ENCODE measurements around the gene GPBP1.

GRCh38 chr5:57215629-57216195 lies 41.9 kb downstream of the GPBP1 start:
- TF ChIP-seq, protein P1, sequence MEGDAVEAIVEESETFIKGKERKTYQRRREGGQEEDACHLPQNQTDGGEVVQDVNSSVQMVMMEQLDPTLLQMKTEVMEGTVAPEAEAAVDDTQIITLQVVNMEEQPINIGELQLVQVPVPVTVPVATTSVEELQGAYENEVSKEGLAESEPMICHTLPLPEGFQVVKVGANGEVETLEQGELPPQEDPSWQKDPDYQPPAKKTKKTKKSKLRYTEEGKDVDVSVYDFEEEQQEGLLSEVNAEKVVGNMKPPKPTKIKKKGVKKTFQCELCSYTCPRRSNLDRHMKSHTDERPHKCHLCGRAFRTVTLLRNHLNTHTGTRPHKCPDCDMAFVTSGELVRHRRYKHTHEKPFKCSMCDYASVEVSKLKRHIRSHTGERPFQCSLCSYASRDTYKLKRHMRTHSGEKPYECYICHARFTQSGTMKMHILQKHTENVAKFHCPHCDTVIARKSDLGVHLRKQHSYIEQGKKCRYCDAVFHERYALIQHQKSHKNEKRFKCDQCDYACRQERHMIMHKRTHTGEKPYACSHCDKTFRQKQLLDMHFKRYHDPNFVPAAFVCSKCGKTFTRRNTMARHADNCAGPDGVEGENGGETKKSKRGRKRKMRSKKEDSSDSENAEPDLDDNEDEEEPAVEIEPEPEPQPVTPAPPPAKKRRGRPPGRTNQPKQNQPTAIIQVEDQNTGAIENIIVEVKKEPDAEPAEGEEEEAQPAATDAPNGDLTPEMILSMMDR (IDR thresholded peaks at IDR 0.05; ENCODE audit: extremely low read depth in 1 of 2, insufficient read depth in 1 of 2, low read depth in 1 of 2, low read length in 2 of 2) = no peak
- no peak for TF ChIP-seq MYC (IDR thresholded peaks at IDR 0.05; ENCODE audit: low read depth, low read length)
- TF ChIP-seq POLR2AphosphoS5 (IDR thresholded peaks at IDR 0.05; ENCODE audit: insufficient read depth, low read depth, low read length) = no peak
- no peak for TF ChIP-seq POLR2A (IDR thresholded peaks at IDR 0.05; ENCODE audit: low read depth, low read length)
- no peak for TF ChIP-seq EZH2 (IDR thresholded peaks at IDR 0.05; ENCODE audit: borderline replicate concordance, low read depth, low read length, severe bottlenecking)
